SW 1271 (cell line): ENCODE results near the gene ADGRD1.

Experiments
- DNase-seq, 2 experiments: peaks; one replicate each; lab custom pipeline; 2025; lab: John Stamatoyannopoulos, UW

ADGRD1 gene

GRCh38 chr12:131025234-131025633 is 71.5 kb downstream of the ADGRD1 start:
- DNase-seq = no peak

- no peak for DNase-seq
Measured at GRCh38 chr12:131025939-131026702, 72.4 kb downstream of the ADGRD1 start.

- no peak for DNase-seq
Measured at GRCh38 chr12:131026754-131027153, 73.0 kb downstream of the ADGRD1 start.

GRCh38 chr12:131027264-131027663 is 73.6 kb downstream of the ADGRD1 start:
- no peak for DNase-seq

- DNase-seq = no peak
Measured at GRCh38 chr12:131027876-131028586, 74.3 kb downstream of the ADGRD1 start.

GRCh38 chr12:131028587-131029338 is 75.1 kb downstream of the ADGRD1 start:
- DNase-seq = no peak

- DNase-seq = no peak
Measured at GRCh38 chr12:131030472-131031328, 77.0 kb downstream of the ADGRD1 start.

GRCh38 chr12:131032082-131032750 is 78.5 kb downstream of the ADGRD1 start:
- DNase-seq = no peak

GRCh38 chr12:131033486-131033885 is 79.8 kb downstream of the ADGRD1 start:
- DNase-seq = no peak

GRCh38 chr12:131033886-131034482 is 80.3 kb downstream of the ADGRD1 start:
- no peak for DNase-seq

GRCh38 chr12:131034631-131035244 is 81.0 kb downstream of the ADGRD1 start:
- DNase-seq = no peak

GRCh38 chr12:131035245-131035681 is 81.6 kb downstream of the ADGRD1 start:
- DNase-seq = no peak

- no peak for DNase-seq
Measured at GRCh38 chr12:131038159-131038558, 84.5 kb downstream of the ADGRD1 start.

GRCh38 chr12:131038961-131039950 is 85.5 kb downstream of the ADGRD1 start:
- no peak for DNase-seq

- no peak for DNase-seq
Measured at GRCh38 chr12:131040491-131040890, 86.8 kb downstream of the ADGRD1 start.

- no peak for DNase-seq
Measured at GRCh38 chr12:131041216-131041967, 87.7 kb downstream of the ADGRD1 start.

GRCh38 chr12:131041968-131042833 is 88.5 kb downstream of the ADGRD1 start:
- no peak for DNase-seq
